Measurements from ENCODE around the gene ARHGAP31.

GRCh38 chr3:119340014-119340413 lies 45.8 kb downstream of the ARHGAP31 start:
- no peak for TF ChIP-seq CTCF (IDR thresholded peaks at IDR 0.05)
- no peak for TF ChIP-seq POLR2A (IDR thresholded peaks at IDR 0.05)
- TF ChIP-seq EP300 (IDR thresholded peaks at IDR 0.05), result no peak
